B cell (primary cell): ENCODE results near the gene MBD3L2. TPM values are rescaled to one million over a fixed set of nuclear protein-coding genes. Genes with fewer than 3 reads are reported as not detected.

Experiments
- ATAC-seq: fragments of 200-7000 bp; cut with Tn5 transposase; one replicate; pipeline ENCODE4 v1.10.0; 2021; ENCODE audit warnings: low read depth, mild to moderate bottlenecking, moderate number of reproducible peaks, moderate library complexity
- CTCF ChIA-PET: fragments of 350-600 bp; sonication (Branson Sonifier 250); formaldehyde crosslinking; loops from one replicate; lab custom pipeline; 2021; ENCODE audit warnings: antibody characterized with exemption, inconsistent platforms; lab: Charles Lee
- POLR2A ChIA-PET: fragments of 350-600 bp; sonication (Branson Sonifier 250); formaldehyde crosslinking; loops from one replicate; lab custom pipeline; 2021; ENCODE audit warnings: antibody characterized with exemption; lab: Charles Lee
- DNase-seq: peaks from one replicate; pipeline ENCODE4 v3.0.0; 2013
- H2AFZ ChIP-seq: 2 replicates; pipeline ENCODE4 v1.6.1; 2012; ENCODE audit warnings: mild to moderate bottlenecking, low read depth, low read length; ENCODE audit not compliant: insufficient read depth, poor library complexity, severe bottlenecking
- H3K27ac ChIP-seq, 2 donors: 1 replicate in 1 of 2; 2 replicates in 1 of 2; pipeline ENCODE4 v1.5.1; 2012 to 2013; ENCODE audit warnings: low read length in 2 of 2, mild to moderate bottlenecking in 2 of 2, moderate library complexity in 1 of 2
- H3K27me3 ChIP-seq, 4 experiments: fragments of 200-600 bp in 1 of 4; sonication (generic) in 1 of 4; replicated peaks in 1 of 4; 1 replicate in 2 of 4; 2 replicates in 2 of 4; pipeline versions ENCODE4 v1.6.1 to v1.7.0; 2013 to 2016; ENCODE audit warnings: low read length in 3 of 4, mild to moderate bottlenecking in 2 of 4, mixed read lengths in 1 of 4, moderate library complexity in 1 of 4; ENCODE audit not compliant: insufficient read depth in 4 of 4, control insufficient read depth in 3 of 4; ENCODE audit errors: control extremely low read depth in 1 of 4
- H3K36me3 ChIP-seq, 2 experiments: replicated peaks in 1 of 2; 1 replicate in 1 of 2; 2 replicates in 1 of 2; pipeline versions ENCODE4 v1.6.1 to v1.7.1; 2013; ENCODE audit warnings: low read length in 1 of 2; ENCODE audit not compliant: insufficient read depth in 2 of 2, control insufficient read depth in 1 of 2; ENCODE audit errors: control extremely low read depth in 1 of 2, extremely low read depth in 1 of 2
- H3K4me1 ChIP-seq, 2 donors: fragments of 200-600 bp in 1 of 2; sonication (generic) in 1 of 2; 1 replicate in 1 of 2; 2 replicates in 1 of 2; pipeline versions ENCODE4 v1.5.1 to v1.6.1; 2013 to 2017; ENCODE audit warnings: low read length in 2 of 2; ENCODE audit not compliant: control insufficient read depth in 2 of 2, insufficient read depth in 2 of 2
- H3K4me2 ChIP-seq: replicated peaks from 2 replicates; pipeline ENCODE3; 2012; ENCODE audit warnings: mild to moderate bottlenecking, low read depth, low read length; ENCODE audit not compliant: poor library complexity, severe bottlenecking
- H3K4me3 ChIP-seq, 5 experiments: fragments of 200-600 bp in 1 of 5; sonication (generic) in 1 of 5; 1 replicate in 3 of 5; 2 replicates in 2 of 5; pipeline versions ENCODE4 v1.5.1 to v1.7.0; 2011 to 2016; ENCODE audit warnings: low read length in 4 of 5, mild to moderate bottlenecking in 4 of 5, low read depth in 2 of 5, control low read depth in 1 of 5, moderate library complexity in 1 of 5; ENCODE audit not compliant: insufficient read depth in 1 of 5; ENCODE audit errors: control extremely low read depth in 1 of 5, extremely low read depth in 1 of 5
- H3K79me2 ChIP-seq: fragments of 200-600 bp; sonication (generic); one replicate; pipeline ENCODE4 v1.6.0; 2016; ENCODE audit warnings: low read length; ENCODE audit not compliant: control insufficient read depth, insufficient read depth
- H3K9ac ChIP-seq: fragments of 200-600 bp; sonication (generic); 2 replicates; pipeline ENCODE4 v1.6.1; 2017; ENCODE audit warnings: mild to moderate bottlenecking, low read length, moderate library complexity
- H3K9me3 ChIP-seq, 3 donors: one replicate each; pipeline versions ENCODE4 v1.6.1 to v1.7.1; 2013; ENCODE audit warnings: low read length in 2 of 3; ENCODE audit not compliant: control insufficient read depth in 2 of 3, insufficient read depth in 1 of 3; ENCODE audit errors: control extremely low read depth in 1 of 3
- H4K20me1 ChIP-seq: 2 replicates; pipeline ENCODE4 v1.6.0; 2012; ENCODE audit warnings: mild to moderate bottlenecking, low read length; ENCODE audit not compliant: insufficient read depth, control insufficient read depth, poor library complexity, severe bottlenecking
- H3K27ac Mint-ChIP-seq: one replicate; pipeline ENCODE4 v1.8.0; 2021; ENCODE audit warnings: mixed read lengths
- H3K27me3 Mint-ChIP-seq: one replicate; pipeline ENCODE4 v1.8.0; 2021; ENCODE audit warnings: mixed read lengths
- H3K4me1 Mint-ChIP-seq: one replicate; pipeline ENCODE4 v1.8.0; 2021; ENCODE audit warnings: mixed read lengths
- H3K4me3 Mint-ChIP-seq: one replicate; pipeline ENCODE4 v1.8.0; 2021; ENCODE audit warnings: mixed read lengths
- H3K9me3 Mint-ChIP-seq: one replicate; pipeline ENCODE4 v1.8.0; 2022; ENCODE audit warnings: mixed read lengths; ENCODE audit not compliant: insufficient read depth
- CTCF ChIP-seq: fragments of 200-600 bp; IDR thresholded peaks from one replicate; pipeline ENCODE4 v1.8.0; 2022; ENCODE audit warnings: antibody characterized with exemption, mild to moderate bottlenecking
- EZH2 ChIP-seq: IDR thresholded peaks from 2 replicates; pipeline ENCODE4 v1.6.1; 2012; ENCODE audit warnings: borderline replicate concordance, low read depth, mild to moderate bottlenecking, moderate library complexity, low read length; ENCODE audit not compliant: insufficient read depth, poor library complexity, severe bottlenecking
- WGBS: methylation state at CpG from one replicate; pipeline ENCODE4 v1.1.5; 2013; ENCODE audit warnings: missing lambda C conversion rate; ENCODE audit not compliant: insufficient coverage; 5-methylcytosine and 5-hydroxymethylcytosine counted together
- intact Hi-C: fragments of 100-400 bp; cut with micrococcal nuclease; formaldehyde crosslinking; loops from one replicate; pipeline ENCODE4 v1.10.0; 2022
- polyA plus RNA-seq: library from polyadenylated mRNA; depleted of rRNA; stranded (reverse); fragments of >200 nt; gene quantifications from 2 replicates; pipeline ENCODE4 v1.2.3, GENCODE V29; 2012
- total RNA-seq, 2 donors: library from RNA; stranded (reverse); fragments of 120-200 nt in 1 of 2; gene quantifications; 1 replicate in 1 of 2; 2 replicates in 1 of 2; pipeline versions ENCODE4 v1.2.3 to v1.2.4, GENCODE V29; 2013 to 2022

MBD3L2 gene
- total and polyA plus RNA-seq, 2 donors (not counting 1 experiment from before 2014, with no cell fraction given) = not detected

DNA sequence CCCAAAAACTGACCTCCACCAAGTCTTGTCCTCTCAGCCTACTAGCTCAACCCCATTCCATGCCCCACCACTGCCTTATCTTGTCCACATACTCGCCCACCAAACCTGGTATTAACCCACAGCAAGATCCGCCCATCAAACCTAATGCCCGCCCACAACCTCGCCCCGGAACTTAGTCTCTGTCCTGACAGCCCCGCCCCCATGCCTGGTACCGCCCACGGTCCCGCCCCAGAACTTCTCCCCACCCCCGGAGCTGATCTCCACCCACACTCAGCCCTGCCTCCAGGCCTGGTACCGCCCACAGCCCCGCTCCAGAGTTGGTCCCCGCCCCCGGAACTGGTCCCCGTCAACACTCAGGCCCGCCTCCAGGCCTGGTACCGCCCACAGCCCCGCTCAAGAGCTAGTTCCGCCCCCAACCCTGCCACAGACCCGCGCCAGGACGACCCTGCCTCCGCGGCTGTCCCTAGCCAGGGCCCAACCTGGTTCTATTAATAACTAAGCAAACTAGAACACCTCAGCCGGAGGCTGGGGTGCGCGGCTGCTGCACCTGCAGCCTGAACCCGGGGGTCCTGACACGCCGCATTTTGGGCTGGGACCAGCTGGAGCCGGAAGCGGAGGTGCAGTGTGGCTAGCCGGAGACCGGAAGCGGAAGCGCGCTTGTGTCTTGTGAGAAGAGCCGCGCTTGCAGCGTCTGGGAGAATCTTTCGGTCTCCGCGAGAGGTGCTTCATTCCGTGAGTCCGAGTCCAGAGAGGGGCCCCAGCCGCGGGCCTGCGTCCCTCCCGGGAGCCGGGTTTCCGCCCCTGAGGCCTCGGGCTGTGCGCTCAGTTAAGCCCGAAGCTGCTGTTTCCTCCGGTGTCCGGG is 20.2 kb downstream of the MBD3L2 start, which contains the start of gene ZNF557:
Gene ZNF557, plus strand, starts transcription at position 662 of the 862 bp plus-strand sequence. CDS start 5,372 bp downstream, outside the sequence.
- Mint-ChIP-seq H3K4me1 (peaks cover 19% of the 10 kb centered on the region), H3K4me3 (peak within 1 kb of the TSS; percentile 92), H3K27me3 (no peaks in the 10 kb centered on the region), H3K9me3 (no peaks in the 10 kb centered on the region), H3K27ac (peak within 1 kb of the TSS; percentile 92)
- under 1% methylated on average over 56 of the region's 56 CpGs for WGBS
- Histone ChIP-seq H2AFZ (peak within 1 kb of the TSS; percentile 100), H3K79me2 (peaks cover 24% of the 10 kb centered on the region), H3K36me3 (peaks cover 0 to 24% of the 10 kb centered on the region in 2 experiments), H3K27ac (peak within 1 kb of the TSS; percentile 80 to 91), H3K4me1 (peaks cover 8 to 17% of the 10 kb centered on the region in 2 donors), H3K4me2 (peak within 1 kb of the TSS; percentile 90), H3K4me3 (peak within 1 kb of the TSS; percentile 78 to 99 (median 93)), H3K9ac (peak within 1 kb of the TSS; percentile 97), H3K9me3 (peaks cover 0 to 15% (median 2%) of the 10 kb centered on the region in 3 donors), H4K20me1 (peaks cover 9% of the 10 kb centered on the region), H3K27me3 (no peaks in the 10 kb centered on the region)
- CTCF ChIA-PET = interaction anchor here (0.6 to 1.2 kb wide), 4 partner anchors 9 to 272 kb away, joined by 3 to 6 read pairs (median 4); no protein-coding TSS in a partner anchor
- POLR2A ChIA-PET = interaction anchor here (0.6 to 1.7 kb wide), 7 partner anchors 9 to 697 kb away, joined by 3 to 6 read pairs (median 4); partner anchors contain the start of genes ALKBH7, PET100 and XAB2
- ATAC-seq (peak; percentile 98), DNase-seq (peak; percentile 99)
- TF ChIP-seq EZH2 (no peak), CTCF (no peak)
- intact Hi-C loops = loop anchor here (1.0 kb wide), 1 partner anchor 30 kb away; no protein-coding TSS in a partner anchor
